HG03432 (cell line): ENCODE data around the gene RNF167.

Source experiments
- ATAC-seq: cut with Tn5 transposase; IDR thresholded peaks from one replicate; pipeline ENCODE4 v1.9.1; 2021; ENCODE audit warnings: mild to moderate bottlenecking, moderate library complexity; ENCODE audit not compliant: unreplicated experiment

The RNF167 gene

GRCh38 chr17:4937553-4937952 lies 2.5 kb upstream of the RNF167 start:
- ATAC-seq = no peak

DNA sequence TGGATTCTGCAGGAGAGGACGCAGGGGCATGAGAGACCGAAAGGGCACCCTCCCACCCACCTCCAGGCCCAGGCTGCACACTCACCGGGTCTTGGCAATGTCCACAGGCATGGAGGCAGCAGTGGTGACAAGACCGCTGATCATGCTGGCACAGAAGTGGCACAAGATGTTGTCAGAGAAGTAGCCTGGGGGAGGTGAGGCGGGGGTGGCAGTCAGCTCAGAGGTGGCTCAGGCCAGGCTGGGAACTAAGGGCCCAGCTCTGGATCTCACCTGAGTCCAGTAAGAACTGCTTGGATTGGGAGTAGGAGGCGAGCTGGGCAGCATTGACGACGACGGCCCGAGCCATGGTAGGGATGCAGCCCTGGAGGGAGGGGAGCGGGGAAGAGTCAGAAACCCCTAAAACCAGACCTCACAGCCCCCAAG lies 2.0 kb upstream of the RNF167 start:
- ATAC-seq = no peak

GRCh38 chr17:4938688-4939545 lies 1.2 kb upstream of the RNF167 start:
- no peak for ATAC-seq

DNA sequence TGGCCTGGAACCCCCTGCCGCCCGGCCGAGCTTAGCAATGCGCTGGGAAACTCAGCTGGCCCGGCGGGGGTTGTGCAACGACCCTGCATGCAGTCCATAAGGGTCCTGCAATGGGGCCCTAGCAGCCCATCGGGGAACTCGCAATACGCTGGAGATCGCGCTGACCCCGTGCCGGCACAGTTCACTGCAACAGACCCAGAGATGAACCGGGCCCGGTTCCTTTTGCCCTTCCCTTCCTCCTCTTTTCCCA lies 597 bp upstream of the RNF167 start:
- peak; percentile 13 for ATAC-seq

- ATAC-seq = no peak
Measured at GRCh38 chr17:4940555-4941318, 669 bp downstream of the RNF167 start.

DNA sequence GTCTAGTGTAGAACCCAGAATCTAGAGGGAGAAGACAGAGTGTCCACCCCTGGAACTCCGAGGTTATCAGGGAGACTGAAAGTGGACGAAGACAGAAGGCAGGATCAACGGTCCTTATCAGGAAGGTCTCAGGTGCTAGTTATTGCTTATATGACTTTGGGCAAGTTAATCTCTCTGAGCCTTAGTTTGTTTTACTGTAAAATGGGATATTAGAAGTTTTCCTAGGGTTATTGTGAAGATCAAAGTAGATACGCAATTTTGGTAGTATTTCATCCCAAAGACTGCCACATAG lies 1.2 kb downstream of the RNF167 start:
- ATAC-seq = no peak

DNA sequence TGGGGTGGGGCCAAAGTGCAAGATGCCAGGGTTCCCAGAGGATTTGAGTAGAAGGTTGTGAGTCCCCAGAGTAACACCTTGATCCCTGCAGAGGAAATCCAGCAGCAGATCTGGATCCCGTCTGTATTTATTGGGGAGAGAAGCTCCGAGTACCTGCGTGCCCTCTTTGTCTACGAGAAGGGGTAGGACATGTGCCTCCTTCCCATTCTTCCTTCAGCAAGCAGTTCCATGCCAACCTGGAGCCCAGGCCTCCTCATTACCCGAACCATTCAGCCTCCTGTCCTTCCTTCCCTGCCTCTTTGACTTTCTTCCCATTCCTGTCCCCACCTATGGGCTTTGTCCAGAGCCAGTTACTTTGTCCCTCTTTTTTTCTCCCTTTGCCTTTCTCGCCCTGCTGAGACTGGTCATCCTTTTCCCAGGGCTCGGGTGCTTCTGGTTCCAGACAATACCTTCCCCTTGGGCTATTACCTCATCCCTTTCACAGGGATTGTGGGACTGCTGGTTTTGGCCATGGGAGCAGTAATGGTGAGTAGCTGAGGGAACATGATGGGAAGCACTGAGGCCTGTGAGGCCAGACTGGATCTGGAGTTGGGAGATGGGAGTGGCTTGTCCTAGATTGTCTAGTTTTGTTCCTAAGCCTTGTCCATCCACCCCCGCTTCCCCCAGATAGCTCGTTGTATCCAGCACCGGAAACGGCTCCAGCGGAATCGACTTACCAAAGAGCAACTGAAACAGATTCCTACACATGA lies 2.9 kb downstream of the RNF167 start:
- no peak for ATAC-seq

DNA sequence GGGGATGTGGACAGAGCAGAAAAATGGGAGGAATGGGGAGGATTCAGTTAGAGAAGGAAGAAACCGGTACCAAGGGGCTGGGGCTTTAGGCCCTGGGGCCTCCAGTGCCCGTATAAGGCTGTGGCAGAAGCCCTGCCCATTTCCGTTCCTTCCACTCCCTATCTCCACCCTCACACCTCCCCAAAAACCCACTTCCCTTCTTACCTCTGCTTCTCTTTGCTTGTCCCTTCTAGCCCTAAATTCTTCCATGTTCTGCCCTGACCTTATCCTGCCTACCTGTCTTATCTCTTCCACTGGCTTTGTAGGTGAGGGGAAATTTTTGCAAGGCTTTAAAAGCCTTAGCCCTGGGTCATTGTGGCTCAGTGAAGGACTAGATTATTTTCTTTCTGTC lies 4.1 kb downstream of the RNF167 start:
- no peak for ATAC-seq

GRCh38 chr17:4944554-4945175 lies 4.6 kb downstream of the RNF167 start:
- ATAC-seq = no peak

DNA sequence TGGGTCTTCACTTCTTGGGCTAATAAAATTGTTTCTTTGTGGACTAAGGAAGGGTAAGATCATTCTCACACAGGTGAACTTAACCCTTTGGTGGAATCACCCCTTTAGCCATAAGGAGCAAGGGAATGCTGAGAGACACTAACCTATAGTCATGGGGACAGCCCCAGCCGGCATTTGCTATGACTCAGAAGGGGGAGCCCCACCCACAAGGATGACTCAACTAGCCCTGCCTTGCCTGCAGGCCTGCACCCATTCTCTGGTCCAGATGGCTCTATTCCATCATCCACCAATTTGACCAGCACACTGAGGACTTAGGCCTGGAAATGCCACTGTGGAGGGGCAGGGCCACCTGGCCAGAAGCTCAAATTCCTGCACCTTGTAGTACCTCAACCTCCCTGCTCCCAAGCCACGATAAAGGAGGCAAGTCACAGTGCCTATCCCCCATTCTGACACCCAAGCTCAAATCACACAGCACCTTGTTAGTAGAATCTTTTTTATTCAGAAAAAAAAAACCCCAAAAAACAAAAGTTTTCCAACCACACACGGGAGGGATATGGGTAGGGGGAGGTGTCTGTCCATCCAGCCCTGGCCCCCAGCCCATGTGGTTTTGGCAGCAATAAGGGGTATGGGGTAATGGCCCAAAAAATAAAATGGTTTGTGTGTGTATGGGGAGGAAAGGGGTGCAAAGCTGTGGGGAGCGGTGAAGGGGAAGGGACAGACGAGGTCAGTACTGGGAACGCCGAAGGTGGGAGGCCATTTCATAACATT lies 5.3 kb downstream of the RNF167 start:
- peak; percentile 19 for ATAC-seq

DNA sequence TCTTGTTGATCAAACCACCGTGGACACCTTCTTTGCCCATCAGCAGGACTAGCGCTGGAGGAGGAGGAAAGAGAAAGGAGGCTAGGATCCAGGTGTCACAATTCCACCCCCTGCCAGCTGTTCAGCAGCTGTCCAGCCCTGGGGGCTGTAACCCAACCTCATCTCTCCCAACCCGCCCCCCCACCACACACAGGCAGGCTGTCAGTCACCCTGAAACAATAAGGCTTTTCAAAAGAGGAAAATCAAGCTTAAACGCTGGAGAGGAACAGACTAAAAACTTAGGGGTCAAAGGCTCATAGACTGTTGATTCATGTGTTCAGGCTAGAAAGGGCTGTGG lies 5.8 kb downstream of the RNF167 start:
- no peak for ATAC-seq

- ATAC-seq = no peak
Measured at GRCh38 chr17:4946312-4946976, 6.4 kb downstream of the RNF167 start.

GRCh38 chr17:4947010-4947410 lies 6.9 kb downstream of the RNF167 start:
- ATAC-seq = no peak

- ATAC-seq = peak; percentile 22
Measured at GRCh38 chr17:4947411-4948165, 7.5 kb downstream of the RNF167 start.

DNA sequence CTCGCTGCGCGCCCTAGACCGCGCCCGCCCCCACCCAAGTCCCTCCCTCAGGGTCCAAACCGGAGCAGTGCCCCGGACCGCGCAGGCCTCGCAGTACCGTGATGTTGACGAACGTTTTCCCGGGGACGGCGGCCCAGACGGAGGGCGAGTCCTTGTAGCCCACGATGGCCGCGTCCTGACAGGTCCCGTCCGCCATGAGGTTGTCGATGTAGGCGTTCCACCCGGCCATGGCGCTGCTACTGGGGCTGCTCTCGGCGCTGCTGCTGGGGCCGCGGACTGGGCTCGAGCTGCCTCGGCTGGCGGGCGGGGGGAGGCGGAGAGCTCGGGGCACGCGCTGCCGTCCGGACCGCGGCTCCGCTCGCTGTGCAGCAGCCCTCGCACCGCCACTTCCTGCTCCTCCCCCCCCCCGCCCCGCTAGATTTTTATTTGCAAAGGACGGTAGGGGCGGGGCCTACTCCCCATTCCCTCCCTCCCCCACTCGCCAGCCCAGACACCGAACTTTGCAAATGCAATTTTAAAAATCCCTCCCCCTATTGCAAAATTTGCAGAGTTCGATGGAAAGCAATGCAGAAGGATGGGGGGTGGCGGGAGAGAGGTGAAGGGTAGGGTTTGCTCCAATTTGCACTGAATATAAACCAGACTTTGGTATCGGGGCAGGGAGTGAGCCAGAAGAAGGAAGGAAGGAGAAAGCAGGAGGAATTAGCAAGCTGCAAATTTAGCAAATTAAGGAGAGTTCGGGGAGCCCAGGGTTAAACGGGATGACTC lies 8.3 kb downstream of the RNF167 start, which contains the start of gene PFN1:
PFN1 (minus strand) TSS at position 365 of the 765 bp plus-strand sequence; CDS start at position 229, 136 bp downstream.
- peak; percentile 19 for ATAC-seq

GRCh38 chr17:4948931-4949320 lies 8.9 kb downstream of the RNF167 start:
- peak; percentile 35 for ATAC-seq

GRCh38 chr17:4949321-4950074 lies 9.4 kb downstream of the RNF167 start:
- peak; percentile 26 for ATAC-seq
